Colonic mucosa (tissue), 4 donors: ENCODE results near the gene IL18R1. TPM values are rescaled to one million over a fixed set of nuclear protein-coding genes. Genes with fewer than 3 reads are reported as not detected.

Source experiments
- DNase-seq: peaks from one replicate; pipeline ENCODE4 v3.0.0-alpha.2; 2020
- H3K27ac ChIP-seq: fragments of 200-600 bp; one replicate; pipeline ENCODE4 v1.8.0; 2021
- H3K27me3 ChIP-seq: fragments of 200-600 bp; one replicate; pipeline ENCODE4 v1.8.0; 2021
- H3K36me3 ChIP-seq: fragments of 200-600 bp; one replicate; pipeline ENCODE4 v1.8.0; 2021
- H3K4me1 ChIP-seq: fragments of 200-600 bp; one replicate; pipeline ENCODE4 v1.8.0; 2021; ENCODE audit warnings: mild to moderate bottlenecking
- H3K4me3 ChIP-seq: fragments of 200-600 bp; one replicate; pipeline ENCODE4 v1.8.0; 2021
- H3K9ac ChIP-seq, 2 donors: one replicate each; pipeline ENCODE4 v1.7.0; 2013; ENCODE audit warnings: control low read depth in 2 of 2, low read depth in 2 of 2, low read length in 2 of 2
- H3K9me3 ChIP-seq: fragments of 200-600 bp; one replicate; pipeline ENCODE4 v1.8.0; 2021
- intact Hi-C: fragments of 100-400 bp; cut with DNase I; formaldehyde crosslinking; loops from one replicate; pipeline ENCODE4 v1.14.1; 2022
- total RNA-seq, 2 donors: library from RNA; stranded (reverse); fragmentation: NEBNext Ultra II Directional in 1 of 2; extraction: Animal tissue kit (Norgen Biotek cat#: 25700) in 1 of 2; gene quantifications; one replicate each; pipeline ENCODE4 v1.2.1, GENCODE V29; 2021
- TF ChIP-seq, protein P1 (sequence below): fragments of 200-600 bp; IDR thresholded peaks from one replicate; pipeline ENCODE4 v1.8.0; 2022; ENCODE audit warnings: antibody characterized with exemption, mild to moderate bottlenecking
- donor health status: healthy.
- donor health status: DM: no; HTN: no; CAD: no.
- donor health status: DM: no; HTN: no; CAD: no.

Gene IL18R1
- total RNA-seq, 2 donors from 2014 or later = 1.1 to 3.0 TPM

DNA sequence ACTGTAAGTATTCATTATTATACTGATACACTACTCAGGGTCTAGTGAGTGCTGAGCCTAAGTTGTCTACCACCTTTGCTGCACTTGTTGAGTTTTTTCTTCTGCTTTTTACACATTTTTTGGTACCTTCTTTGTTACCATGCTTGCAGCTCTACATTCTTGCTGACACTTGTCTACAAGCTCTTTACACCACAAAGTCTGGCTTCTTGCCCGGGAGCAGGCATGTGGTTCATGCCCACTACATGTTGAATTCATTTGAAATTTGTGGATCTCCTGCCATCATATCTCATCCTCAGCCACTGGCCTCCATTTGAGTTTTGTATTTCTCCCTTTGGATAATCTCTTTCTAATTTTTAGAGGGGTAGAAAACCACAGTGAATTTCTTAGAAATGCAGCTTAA, 29.9 kb downstream of the IL18R1 start:
- H3K27ac ChIP-seq = no peak overlapping the region
- no peaks in the 10 kb centered on the region for H3K36me3 ChIP-seq
- no peaks in the 10 kb centered on the region for H3K4me1 ChIP-seq
- no peak overlapping the region for H3K4me3 ChIP-seq
- H3K27me3 ChIP-seq = no peaks in the 10 kb centered on the region
- no peak overlapping the region for H3K9ac ChIP-seq
- TF ChIP-seq, protein P1, sequence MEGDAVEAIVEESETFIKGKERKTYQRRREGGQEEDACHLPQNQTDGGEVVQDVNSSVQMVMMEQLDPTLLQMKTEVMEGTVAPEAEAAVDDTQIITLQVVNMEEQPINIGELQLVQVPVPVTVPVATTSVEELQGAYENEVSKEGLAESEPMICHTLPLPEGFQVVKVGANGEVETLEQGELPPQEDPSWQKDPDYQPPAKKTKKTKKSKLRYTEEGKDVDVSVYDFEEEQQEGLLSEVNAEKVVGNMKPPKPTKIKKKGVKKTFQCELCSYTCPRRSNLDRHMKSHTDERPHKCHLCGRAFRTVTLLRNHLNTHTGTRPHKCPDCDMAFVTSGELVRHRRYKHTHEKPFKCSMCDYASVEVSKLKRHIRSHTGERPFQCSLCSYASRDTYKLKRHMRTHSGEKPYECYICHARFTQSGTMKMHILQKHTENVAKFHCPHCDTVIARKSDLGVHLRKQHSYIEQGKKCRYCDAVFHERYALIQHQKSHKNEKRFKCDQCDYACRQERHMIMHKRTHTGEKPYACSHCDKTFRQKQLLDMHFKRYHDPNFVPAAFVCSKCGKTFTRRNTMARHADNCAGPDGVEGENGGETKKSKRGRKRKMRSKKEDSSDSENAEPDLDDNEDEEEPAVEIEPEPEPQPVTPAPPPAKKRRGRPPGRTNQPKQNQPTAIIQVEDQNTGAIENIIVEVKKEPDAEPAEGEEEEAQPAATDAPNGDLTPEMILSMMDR = no peak
- no peak for DNase-seq
- H3K9me3 ChIP-seq = no peaks in the 10 kb centered on the region
- intact Hi-C loops = no loop called here

DNA sequence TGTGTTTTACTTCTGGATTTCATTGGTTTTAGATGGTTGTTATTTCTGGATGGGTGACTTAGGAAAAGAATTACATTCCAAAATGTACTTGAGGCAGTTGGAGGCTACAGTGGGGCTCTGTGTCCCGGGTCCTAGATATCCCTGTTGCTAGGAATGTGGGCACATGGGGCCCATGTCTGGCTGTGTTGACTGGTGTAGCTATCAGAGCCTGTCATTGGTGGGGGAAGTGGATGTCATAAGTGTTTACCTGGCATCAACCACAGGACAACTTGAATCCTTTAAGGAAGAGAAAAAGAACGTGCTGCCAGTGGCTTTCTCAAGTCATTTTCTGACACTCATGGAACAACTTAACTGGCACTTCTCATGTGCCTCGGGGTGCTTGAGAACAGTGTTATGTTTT, 30.4 kb downstream of the IL18R1 start:
- H3K4me1 ChIP-seq = no peaks in the 10 kb centered on the region
- no peak overlapping the region for H3K4me3 ChIP-seq
- no peak overlapping the region for H3K9ac ChIP-seq
- H3K9me3 ChIP-seq = no peaks in the 10 kb centered on the region
- no peak for DNase-seq
- no peaks in the 10 kb centered on the region for H3K27me3 ChIP-seq
- TF ChIP-seq, protein P1 = no peak
- H3K27ac ChIP-seq = no peak overlapping the region
- intact Hi-C loops = no loop called here
- no peaks in the 10 kb centered on the region for H3K36me3 ChIP-seq

DNA sequence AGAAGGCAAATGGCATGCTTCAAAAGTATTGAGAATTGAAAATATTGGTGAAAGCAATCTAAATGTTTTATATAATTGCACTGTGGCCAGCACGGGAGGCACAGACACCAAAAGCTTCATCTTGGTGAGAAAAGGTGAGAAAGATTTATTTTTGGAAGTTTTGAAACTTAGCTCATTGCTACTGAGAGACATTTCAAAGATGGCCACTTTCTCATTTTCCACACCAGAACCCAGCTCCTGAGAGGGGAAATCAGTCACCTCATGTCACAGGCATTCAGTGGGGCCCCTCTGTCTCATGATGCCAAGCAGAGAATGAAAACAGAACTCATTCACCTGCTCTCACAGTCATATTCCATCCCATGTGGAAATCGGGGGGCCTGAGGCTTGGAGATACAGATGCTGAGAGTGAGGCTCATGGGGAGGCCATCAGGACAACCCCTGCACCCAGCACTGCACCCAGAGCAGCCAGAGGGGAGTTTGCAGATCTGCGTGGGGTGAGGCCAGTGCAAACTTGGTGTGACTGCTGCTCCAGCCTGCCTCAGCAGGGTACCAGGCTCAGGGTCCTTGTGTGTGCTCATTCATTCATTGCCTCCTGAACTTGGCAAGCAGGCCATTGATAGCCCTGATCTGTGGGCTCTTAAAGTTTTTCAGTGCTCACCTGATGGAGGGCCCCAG, 31.4 kb downstream of the IL18R1 start:
- Histone ChIP-seq H3K4me1 (no peaks in the 10 kb centered on the region), H3K9me3 (no peaks in the 10 kb centered on the region), H3K36me3 (no peaks in the 10 kb centered on the region), H3K9ac (no peak overlapping the region), H3K27me3 (no peaks in the 10 kb centered on the region), H3K4me3 (no peak overlapping the region), H3K27ac (no peak overlapping the region)
- TF ChIP-seq, protein P1 = no peak
- intact Hi-C loops = no loop called here
- no peak for DNase-seq

DNA sequence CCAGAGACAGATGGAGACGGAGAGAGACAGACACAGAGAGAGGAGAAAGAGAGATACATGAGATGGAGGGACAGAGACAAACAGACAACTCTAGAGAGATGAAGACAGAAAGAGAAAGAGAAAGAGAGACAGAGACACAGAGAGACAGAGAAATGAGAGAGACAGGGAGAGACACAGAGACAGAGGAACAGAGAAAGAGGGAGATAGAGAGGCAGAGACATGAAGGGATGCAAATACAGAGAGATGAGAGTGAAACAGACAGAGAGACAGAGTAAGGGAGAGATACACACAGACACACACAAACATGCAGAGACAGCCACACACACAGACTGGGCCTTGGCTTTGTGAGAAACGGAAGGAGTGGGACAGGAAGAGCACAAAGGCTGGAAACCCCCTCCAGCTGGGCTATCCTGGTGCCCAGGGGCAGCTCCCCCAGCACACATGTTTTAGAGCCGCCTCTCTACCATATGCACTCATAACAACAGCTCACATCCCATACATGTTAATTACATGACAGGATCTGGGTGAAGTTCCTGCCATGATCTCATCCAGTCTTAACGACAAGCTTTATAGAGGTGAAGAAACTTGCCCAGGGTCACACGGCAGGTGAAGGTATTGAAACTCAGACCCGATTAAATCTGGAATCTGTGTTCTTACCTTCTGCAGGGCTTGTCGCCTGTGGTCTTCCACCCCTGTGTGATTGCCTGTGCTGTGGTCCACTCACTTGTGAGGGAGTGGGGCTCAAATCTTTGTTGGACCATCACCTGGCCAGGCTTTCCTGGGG, 32.4 kb downstream of the IL18R1 start:
- no peaks in the 10 kb centered on the region for H3K36me3 ChIP-seq
- H3K4me1 ChIP-seq = no peaks in the 10 kb centered on the region
- no peak overlapping the region for H3K4me3 ChIP-seq
- no peak for DNase-seq
- no peak overlapping the region for H3K27ac ChIP-seq
- intact Hi-C loops = no loop called here
- TF ChIP-seq, protein P1 = no peak
- no peak overlapping the region for H3K9ac ChIP-seq
- H3K27me3 ChIP-seq = no peaks in the 10 kb centered on the region
- H3K9me3 ChIP-seq = no peaks in the 10 kb centered on the region

DNA sequence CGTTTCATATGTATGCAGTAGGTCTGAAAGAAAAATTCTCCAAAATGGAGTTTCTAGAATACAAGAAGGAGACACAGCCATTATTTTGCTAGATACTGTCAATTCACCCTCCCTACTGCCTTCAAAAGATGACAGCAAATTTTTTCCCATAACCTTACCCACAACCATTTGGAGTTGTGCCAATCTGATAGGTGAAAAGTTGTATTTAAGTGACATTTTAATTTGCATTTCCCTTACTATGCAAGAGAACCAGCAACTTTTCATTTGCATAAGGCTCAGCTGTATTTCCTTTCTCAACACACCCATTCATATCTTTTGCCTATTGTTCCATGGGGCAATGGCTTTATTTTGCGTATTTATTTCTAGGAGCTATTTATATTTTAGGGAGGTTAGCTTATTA, 36.0 kb downstream of the IL18R1 start:
- Histone ChIP-seq H3K27ac (no peak overlapping the region), H3K9me3 (no peaks in the 10 kb centered on the region), H3K4me1 (no peaks in the 10 kb centered on the region), H3K9ac (no peak overlapping the region), H3K4me3 (no peak overlapping the region), H3K27me3 (no peaks in the 10 kb centered on the region), H3K36me3 (no peaks in the 10 kb centered on the region)
- intact Hi-C loops = no loop called here
- TF ChIP-seq, protein P1 = no peak
- DNase-seq = no peak
